Kidney epithelial cell (primary cell): ENCODE results near the gene SENP6. TPM values are rescaled to one million over a fixed set of nuclear protein-coding genes. Genes with fewer than 3 reads are reported as not detected.
A peak's percentile ranks its signal among the peaks of the same experiment; 100 is the strongest.

ENCODE experiments used
- DNase-seq: peaks from one replicate; pipeline ENCODE4 v3.0.0-alpha.2; 2010; ENCODE audit warnings: low read depth
- H3K27me3 ChIP-seq: 2 replicates; pipeline ENCODE4 v1.6.0; 2011; ENCODE audit warnings: low read length; ENCODE audit not compliant: control insufficient read depth, insufficient read depth
- H3K36me3 ChIP-seq: 2 replicates; pipeline ENCODE4 v1.5.1; 2011; ENCODE audit warnings: low read length; ENCODE audit not compliant: control insufficient read depth, insufficient read depth
- H3K4me3 ChIP-seq: 2 replicates; pipeline ENCODE4 v1.5.1; 2011; ENCODE audit warnings: low read depth, mild to moderate bottlenecking, control low read depth, low read length
- CTCF ChIP-seq: IDR thresholded peaks from 2 replicates; pipeline ENCODE4 v1.5.1; 2011; ENCODE audit warnings: mild to moderate bottlenecking, moderate library complexity, low read length, control low read depth, inconsistent platforms; ENCODE audit not compliant: insufficient read depth, poor library complexity, severe bottlenecking
- total RNA-seq: library from RNA; depleted of rRNA; stranded (reverse); fragments of >200 nt; gene quantifications from 2 replicates; pipeline ENCODE4 v1.2.3, GENCODE V29; 2015

The SENP6 gene
- total RNA-seq = 68.5 and 70.4 TPM in 2 replicates

GRCh38 chr6:75601304-75602245 is at the start of gene SENP6:
TSS of gene SENP6 (plus strand) at chr6:75601880. CDS start at chr6:75602525, 645 bp downstream.
- peak; percentile 16 for DNase-seq
- no peaks in the 10 kb centered on the region for H3K27me3 ChIP-seq
- TF ChIP-seq CTCF = no peak
- peak within 1 kb of the TSS; percentile 96 for H3K4me3 ChIP-seq
- no peaks in the 10 kb centered on the region for H3K36me3 ChIP-seq

GRCh38 chr6:75556240-75556639 is 45.4 kb upstream of the SENP6 start:
- Histone ChIP-seq H3K36me3 (no peaks in the 10 kb centered on the region), H3K4me3 (no peak overlapping the region), H3K27me3 (no peaks in the 10 kb centered on the region)
- TF ChIP-seq CTCF = no peak
- DNase-seq = no peak

- Histone ChIP-seq H3K27me3 (no peaks in the 10 kb centered on the region), H3K36me3 (no peaks in the 10 kb centered on the region), H3K4me3 (no peak overlapping the region)
- no peak for TF ChIP-seq CTCF
- no peak for DNase-seq
These were observed 44.6 kb upstream of the SENP6 start for GRCh38 chr6:75557068-75557467.

GRCh38 chr6:75563032-75563431 is 38.6 kb upstream of the SENP6 start:
- TF ChIP-seq CTCF = peak; percentile 59
- DNase-seq = no peak
- Histone ChIP-seq H3K27me3 (no peaks in the 10 kb centered on the region), H3K4me3 (no peak overlapping the region), H3K36me3 (no peaks in the 10 kb centered on the region)

- no peaks in the 10 kb centered on the region for H3K36me3 ChIP-seq
- no peak for DNase-seq
- no peak for TF ChIP-seq CTCF
- no peaks in the 10 kb centered on the region for H3K27me3 ChIP-seq
- H3K4me3 ChIP-seq = no peak overlapping the region
These were observed 35.4 kb upstream of the SENP6 start for GRCh38 chr6:75566137-75566767.
